ENCODE measurements around the gene LAG3.

- TF ChIP-seq CTCF (IDR thresholded peaks at IDR 0.05; ENCODE audit: insufficient read depth, low read length, poor library complexity, severe bottlenecking) (no peak), EZH2phosphoT487 (conservative IDR thresholded peaks at IDR 0.05; ENCODE audit: low read length) (no peak)
Measured at GRCh38 chr12:6759741-6760140, 12.6 kb upstream of the LAG3 start.
